ENCODE results near the gene GSS.

- TF ChIP-seq CTCF (IDR thresholded peaks at IDR 0.05) (no peak), POLR2A (IDR thresholded peaks at IDR 0.05) (no peak)
Measured at GRCh38 chr20:34938466-34939163, 17.0 kb downstream of the GSS start.

All from heart left ventricle (tissue), 13 donors.